ENCODE results near the gene OLFM1.

Gene OLFM1

DNA sequence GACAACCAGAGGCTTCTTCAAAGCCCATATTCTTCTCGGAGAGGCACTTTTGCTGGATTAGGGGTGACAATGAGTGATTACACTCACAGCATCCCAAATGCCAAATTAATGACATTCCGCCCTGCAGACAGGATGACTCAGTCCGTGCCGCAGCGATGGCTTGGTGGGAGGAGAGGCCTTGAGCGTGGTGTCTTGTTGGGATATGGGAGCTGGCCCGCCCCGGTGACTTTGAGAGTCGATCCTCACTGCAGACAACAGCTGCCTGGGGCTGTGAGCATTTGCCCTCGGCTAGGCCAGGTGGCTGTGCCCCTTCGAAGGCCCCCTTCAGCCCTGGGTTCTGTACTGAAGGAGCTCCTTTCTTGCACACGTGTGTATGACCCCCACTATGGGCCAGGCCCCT is 29.8 kb downstream of the OLFM1 start:
- TF ChIP-seq, protein P1, sequence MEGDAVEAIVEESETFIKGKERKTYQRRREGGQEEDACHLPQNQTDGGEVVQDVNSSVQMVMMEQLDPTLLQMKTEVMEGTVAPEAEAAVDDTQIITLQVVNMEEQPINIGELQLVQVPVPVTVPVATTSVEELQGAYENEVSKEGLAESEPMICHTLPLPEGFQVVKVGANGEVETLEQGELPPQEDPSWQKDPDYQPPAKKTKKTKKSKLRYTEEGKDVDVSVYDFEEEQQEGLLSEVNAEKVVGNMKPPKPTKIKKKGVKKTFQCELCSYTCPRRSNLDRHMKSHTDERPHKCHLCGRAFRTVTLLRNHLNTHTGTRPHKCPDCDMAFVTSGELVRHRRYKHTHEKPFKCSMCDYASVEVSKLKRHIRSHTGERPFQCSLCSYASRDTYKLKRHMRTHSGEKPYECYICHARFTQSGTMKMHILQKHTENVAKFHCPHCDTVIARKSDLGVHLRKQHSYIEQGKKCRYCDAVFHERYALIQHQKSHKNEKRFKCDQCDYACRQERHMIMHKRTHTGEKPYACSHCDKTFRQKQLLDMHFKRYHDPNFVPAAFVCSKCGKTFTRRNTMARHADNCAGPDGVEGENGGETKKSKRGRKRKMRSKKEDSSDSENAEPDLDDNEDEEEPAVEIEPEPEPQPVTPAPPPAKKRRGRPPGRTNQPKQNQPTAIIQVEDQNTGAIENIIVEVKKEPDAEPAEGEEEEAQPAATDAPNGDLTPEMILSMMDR (conservative IDR thresholded peaks at IDR 0.05; ENCODE audit: low read depth, low read length): no peak
- no peak overlapping the region for H3K4me3 ChIP-seq (ENCODE audit: low read depth, low read length)
- DNase-seq (ENCODE audit: low read depth): no peak

- TF ChIP-seq, protein P1 (conservative IDR thresholded peaks at IDR 0.05; ENCODE audit: low read depth, low read length): no peak
- H3K4me3 ChIP-seq (ENCODE audit: low read depth, low read length): no peak overlapping the region
- no peak for DNase-seq (ENCODE audit: low read depth)
Measured at GRCh38 chr9:135119496-135120064, 32.1 kb downstream of the OLFM1 start.

- H3K4me3 ChIP-seq (ENCODE audit: low read depth, low read length): no peak overlapping the region
- no peak for DNase-seq (ENCODE audit: low read depth)
- TF ChIP-seq, protein P1 (conservative IDR thresholded peaks at IDR 0.05; ENCODE audit: low read depth, low read length): no peak
Measured at GRCh38 chr9:135120249-135120648, 32.8 kb downstream of the OLFM1 start.

GRCh38 chr9:135122316-135122715 is 34.8 kb downstream of the OLFM1 start:
- no peak for DNase-seq (ENCODE audit: low read depth)
- no peak overlapping the region for H3K4me3 ChIP-seq (ENCODE audit: low read depth, low read length)
- TF ChIP-seq, protein P1 (conservative IDR thresholded peaks at IDR 0.05; ENCODE audit: low read depth, low read length): no peak

GRCh38 chr9:135123126-135123772 is 35.8 kb downstream of the OLFM1 start:
- no peak overlapping the region for H3K4me3 ChIP-seq (ENCODE audit: low read depth, low read length)
- TF ChIP-seq, protein P1 (conservative IDR thresholded peaks at IDR 0.05; ENCODE audit: low read depth, low read length): no peak
- no peak for DNase-seq (ENCODE audit: low read depth)

GRCh38 chr9:135123773-135124134 is 36.3 kb downstream of the OLFM1 start:
- no peak for DNase-seq (ENCODE audit: low read depth)
- TF ChIP-seq, protein P1 (conservative IDR thresholded peaks at IDR 0.05; ENCODE audit: low read depth, low read length): no peak
- H3K4me3 ChIP-seq (ENCODE audit: low read depth, low read length): no peak overlapping the region
